Measurements from ENCODE around the gene ZNF407. TPM values are rescaled to one million over a fixed set of nuclear protein-coding genes. Genes with fewer than 3 reads are reported as not detected.

Gene ZNF407
- total RNA-seq, 1 experiment from 2014 or later = 5.3 TPM

DNA sequence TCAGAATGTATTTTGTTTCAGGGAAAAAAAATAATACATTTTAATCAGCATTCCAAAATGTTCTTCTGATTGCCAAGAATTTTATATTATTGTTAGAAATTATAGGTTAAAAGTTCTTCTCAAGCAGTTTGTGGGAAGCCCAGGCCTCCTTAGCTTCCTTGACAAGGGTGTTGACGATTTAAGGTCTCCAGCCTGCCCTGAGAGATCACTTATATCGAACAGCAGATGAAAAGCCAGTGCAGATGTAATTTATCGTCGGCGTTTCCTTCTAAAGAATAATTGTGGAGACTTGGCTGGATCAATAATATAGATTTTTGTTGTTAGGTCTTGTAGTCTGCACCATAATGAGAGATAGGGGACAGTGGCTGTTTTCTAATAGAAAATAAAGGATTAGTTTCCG is 280.6 kb downstream of the ZNF407 start:
- DNase-seq (ENCODE audit: low read depth) = no peak

DNA sequence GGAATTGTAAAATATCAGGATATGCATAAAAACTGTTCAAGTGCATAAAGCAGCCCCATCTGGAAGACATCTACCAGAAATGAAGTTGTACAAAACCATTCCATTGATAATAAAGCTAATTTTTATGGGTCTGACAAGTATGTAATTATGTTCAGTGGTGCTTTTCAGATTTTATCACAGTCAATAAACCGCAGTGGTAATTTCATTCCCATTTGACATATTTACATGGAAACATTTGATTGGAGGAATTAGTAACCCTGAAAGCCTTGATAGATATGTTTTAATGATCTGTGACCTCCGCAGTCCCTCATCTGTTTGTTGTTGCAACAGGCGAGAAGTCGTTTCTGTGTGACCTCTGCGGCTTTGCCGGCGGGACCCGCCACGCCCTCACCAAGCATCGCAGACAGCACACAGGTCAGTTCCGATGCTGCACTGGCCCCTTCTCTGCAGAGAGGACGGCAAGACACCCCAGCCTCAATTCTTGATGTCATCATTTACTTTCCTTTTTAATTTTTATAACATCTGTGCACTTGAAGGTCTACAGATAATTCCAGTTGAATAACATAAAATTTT is 283.1 kb downstream of the ZNF407 start:
- no peak for DNase-seq (ENCODE audit: low read depth)

DNA sequence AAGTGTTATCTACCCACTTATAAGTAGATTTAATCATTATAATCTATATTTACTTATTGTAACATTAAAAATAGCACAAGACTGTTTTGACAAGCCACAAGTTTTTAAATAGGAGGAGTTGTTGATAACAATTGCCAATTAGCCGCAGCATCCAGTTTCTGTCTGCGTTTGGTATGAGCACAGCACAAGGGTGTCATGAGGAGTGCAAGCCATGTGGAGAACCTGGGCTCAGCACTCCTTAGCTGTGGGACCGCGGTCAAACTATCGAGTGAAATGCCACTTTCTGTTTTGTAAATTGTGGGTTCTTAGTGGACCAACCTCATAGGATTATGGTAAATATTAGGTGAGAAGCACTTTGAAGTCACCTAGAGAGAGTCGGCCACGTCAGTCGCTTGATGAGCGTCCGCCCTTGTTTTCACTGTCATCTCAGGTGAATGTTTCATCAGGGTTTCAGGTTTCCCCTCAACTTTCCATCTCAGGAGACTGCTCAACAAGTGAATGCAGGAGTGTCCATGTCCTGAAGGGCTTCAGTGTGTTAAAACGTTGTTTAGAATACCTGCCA is 294.5 kb downstream of the ZNF407 start:
- no peak for DNase-seq (ENCODE audit: low read depth)

DNA sequence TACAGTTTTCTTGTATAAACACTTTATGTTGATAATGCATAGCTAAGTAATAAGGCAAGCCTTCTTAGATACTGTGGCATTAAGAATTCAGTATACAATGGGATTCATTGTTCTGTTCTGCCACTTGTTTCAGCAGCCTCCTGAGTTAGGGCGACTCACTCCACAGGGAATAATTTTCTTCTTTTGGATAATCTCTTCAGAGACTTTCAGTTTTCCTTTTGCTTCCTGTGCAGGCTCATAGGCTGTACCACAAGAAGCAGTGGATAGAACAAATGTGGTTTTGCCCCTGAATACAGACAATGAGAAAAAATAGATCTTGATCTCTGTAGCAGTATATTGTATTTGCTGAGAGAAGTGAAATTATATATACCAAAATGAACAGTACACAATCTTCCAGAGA is 298.0 kb downstream of the ZNF407 start:
- DNase-seq (ENCODE audit: low read depth) = peak; percentile 64

DNA sequence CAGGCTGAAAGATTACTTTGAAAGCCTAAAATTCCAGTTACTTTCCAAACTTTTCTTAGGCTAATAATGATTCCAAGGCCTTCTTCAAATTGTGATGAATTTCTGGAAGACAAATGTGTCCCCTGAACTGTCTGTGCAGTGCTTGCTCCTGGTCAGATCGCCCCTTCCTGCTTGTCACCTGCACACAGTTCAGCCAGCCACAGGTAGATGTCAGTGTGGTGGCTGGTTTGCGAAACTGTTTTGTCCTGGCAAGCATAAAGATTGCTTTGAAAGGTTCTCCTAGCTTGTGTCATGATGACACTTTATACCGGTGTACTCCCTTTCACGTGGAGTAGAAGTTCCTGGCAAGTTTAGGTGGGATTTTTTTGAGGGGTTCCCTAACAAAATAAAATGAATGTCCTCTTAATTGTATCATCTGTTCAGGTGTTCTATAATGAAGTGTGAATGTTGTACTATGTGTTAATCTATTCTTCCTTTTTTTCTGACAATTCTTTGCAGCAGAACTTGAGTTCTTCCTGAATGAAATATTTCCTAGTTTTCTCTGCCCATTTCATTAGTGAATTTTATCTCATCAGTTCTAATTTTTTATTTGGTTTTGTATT is 298.8 kb downstream of the ZNF407 start:
- no peak for DNase-seq (ENCODE audit: low read depth)

DNA sequence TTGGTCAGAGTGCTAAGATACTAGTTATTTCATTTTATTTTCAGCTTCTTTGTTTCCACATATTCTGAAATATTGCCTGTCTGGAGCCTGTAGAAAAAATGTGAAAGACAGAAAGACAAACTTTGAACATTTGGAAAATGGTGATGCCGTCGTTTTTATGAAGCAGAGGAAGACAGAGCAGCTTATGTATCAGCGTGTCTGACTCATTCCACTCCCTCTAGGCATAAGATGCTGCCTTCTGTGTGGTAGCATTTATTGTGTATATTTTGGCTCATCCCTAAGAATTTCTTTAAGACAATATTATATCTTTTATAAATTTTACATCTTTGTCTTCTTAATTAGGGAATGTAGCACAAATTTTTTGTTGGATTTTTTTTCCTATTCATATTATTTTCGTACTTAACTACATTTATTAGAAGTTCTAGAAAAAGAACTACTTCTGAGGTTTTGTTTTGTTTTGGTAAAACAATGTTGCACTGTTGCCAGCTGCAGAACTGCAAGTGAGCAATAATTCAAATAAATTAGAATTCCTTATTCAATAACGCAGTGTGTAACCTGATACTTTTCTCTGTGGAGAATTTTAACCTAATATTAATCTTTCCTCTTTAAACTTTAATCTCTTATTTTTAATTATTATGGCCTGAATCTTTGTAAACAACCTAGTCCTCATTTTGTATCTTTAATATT is 300.4 kb downstream of the ZNF407 start:
- peak; percentile 71 for DNase-seq (ENCODE audit: low read depth)

DNA sequence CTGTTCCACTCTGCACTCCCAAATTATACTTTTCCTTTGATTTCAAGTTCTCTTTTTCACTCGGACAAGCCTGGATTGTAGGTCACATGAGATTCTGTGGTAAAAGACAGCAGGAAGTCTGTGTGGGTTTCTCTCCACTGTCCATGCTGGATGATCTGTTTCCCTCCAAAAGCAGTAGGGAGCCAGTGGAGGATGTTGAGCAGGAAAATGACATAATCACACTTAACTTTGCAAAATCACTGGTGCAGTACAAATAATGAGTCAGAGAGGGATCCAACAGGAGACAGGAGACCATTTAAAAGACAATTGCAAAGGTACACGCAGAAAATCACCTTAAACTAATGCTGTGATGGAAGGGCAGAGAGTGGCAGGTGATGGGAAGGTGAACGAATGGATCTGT is 301.3 kb downstream of the ZNF407 start:
- DNase-seq (ENCODE audit: low read depth) = peak; percentile 73

DNA sequence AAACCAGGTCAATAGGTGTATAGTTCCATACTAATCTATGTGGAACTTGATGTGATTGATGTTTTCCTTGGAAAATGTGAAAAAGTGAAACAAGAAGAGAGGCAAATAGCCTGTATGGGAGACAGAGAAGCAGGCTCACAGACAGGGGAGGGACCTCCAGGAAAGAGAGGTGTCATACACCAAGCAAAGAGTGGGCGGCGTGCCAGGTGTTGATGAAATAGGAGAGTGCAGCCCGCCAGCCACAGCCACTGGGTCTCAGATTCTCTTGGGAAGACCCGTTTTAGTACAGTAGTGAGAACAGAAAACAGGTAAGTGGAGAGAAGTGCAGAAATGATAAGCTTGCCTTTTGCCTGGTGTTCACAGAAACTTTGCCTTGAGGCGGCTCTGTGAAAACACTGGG is 301.9 kb downstream of the ZNF407 start:
- DNase-seq (ENCODE audit: low read depth) = no peak

DNA sequence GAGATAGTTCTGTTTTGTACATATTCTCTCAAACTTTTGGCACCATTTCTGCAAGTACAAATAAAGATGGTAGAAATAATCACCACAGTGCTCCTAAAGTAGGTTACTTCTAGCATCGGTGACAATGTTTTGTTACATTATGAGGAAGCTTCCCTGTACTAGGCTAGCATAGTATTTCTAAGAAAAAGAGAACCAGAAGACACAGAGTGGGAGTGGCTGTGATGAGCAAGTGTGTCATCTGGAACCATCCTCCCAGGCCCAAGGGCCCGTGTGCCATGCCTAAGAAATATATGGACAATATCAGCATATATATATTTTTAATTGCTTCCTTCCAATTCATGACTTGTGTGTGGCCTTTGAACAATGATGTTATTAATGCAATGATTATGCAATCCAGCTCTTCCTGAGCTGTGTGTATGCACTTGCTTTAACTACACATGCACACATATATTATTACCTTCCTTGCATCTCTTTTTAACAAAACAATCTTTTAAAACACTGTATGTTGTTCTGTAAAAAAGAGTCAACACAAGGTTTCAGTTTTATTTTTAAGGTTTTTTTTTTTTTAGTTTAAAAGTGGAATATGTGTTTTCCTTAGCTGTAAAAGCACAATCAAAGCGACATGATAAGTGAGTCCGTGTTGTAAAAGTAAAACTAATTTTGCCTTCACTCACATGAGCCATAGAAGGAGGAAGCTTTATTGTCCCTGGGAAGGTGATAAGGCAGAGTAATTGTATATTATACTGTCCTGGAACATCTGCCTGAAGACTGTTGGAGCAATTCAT is 303.9 kb downstream of the ZNF407 start:
- DNase-seq (ENCODE audit: low read depth) = no peak

DNA sequence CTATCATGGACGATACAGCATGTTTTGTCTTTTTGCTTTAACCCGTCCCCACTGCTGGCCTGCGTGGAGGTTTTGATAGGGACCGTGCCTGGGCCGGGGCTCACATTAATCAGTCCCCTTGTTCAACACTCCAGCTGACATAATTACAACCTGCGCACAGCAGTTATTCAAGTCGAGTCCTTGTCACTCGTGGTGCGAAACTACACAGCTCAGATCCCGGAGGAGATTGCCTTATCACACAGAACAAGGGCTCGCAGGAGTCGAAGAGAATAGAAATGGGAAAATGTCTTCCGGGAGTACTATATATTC is 304.4 kb downstream of the ZNF407 start:
- DNase-seq (ENCODE audit: low read depth) = no peak

DNA sequence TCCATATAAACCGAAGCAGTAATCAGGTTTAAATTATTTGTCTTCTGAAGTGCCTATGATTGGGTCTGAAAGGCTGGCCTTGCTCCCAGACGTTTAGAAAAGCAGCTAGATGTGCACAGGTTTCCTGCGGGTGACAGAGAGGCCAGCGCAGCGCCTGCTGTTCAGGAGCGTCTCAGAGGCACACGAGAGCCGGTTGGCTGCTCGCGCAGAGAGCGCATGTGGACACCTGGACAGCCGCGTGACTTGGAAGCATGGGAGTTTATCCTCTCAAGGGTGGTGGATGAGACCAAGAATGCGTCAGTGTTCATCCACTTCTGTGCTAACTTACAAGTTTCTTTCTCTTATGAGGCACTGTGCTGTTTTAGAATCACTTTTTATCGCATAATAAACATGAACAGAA is 307.6 kb downstream of the ZNF407 start:
- no peak for DNase-seq (ENCODE audit: low read depth)

DNA sequence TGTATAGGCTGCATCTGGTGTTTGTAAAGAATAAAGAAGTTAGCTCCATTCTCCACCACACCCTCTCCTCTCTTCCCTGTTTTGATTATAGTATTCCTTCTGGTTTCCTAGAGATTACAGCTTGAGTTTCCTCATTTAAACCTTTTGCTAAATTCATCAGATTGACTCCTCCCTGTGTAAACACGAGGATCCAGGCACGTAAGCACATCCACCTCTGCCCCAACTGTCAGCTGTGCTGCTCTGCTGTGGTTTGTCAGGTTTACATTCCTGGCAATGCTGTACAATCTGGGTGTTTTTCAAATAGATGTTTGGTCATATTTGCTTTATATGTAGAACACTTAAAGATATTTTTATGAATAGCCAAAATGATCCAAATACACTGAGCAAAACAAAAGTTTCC is 308.5 kb downstream of the ZNF407 start:
- DNase-seq (ENCODE audit: low read depth) = no peak

DNA sequence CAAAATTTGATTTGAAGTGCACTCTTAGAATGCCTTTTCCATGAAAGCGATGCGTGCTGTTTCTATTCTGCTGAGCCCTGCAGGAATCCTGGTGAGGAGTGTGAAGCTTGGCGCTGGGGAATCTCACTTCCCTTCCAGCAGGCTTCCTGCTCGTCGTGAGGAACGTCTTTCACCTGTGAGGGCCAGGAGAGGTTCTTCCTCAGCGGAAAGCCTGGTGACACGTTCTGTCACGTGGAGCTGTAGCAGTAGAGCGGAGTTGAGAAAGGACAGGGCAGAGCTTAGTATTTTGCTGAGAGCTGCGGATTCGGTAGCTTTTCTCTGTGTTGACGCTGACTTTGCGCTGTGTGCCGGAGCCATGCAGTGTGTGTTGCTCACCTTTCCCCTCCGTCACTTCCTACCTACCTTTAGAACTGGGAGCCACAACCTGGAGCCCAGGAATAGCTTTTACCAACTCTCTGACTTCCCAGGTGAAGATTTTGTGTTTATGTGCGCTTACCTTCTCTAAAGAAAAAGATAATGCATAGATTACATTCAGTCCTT is 316.5 kb downstream of the ZNF407 start:
- no peak for DNase-seq (ENCODE audit: low read depth)

DNA sequence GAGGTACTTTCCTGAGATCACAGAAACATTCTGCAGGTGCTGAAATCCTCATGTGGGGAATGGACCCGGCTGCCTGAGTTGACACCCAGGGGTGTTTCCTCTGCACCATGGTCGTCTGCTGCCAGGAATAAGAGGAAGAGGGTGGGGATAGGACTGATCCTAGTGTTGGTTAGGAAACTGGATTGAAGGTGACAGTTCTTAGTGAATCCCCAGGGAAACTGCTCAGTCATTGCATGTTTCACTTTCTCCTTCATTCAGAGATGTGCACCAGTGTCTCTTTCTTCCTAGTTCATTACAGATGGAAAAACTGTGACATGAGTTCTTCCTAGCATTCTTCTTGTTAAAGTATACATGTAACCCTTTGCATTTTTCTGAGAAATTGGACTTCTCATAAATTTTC is 317.0 kb downstream of the ZNF407 start:
- no peak for DNase-seq (ENCODE audit: low read depth)

DNA sequence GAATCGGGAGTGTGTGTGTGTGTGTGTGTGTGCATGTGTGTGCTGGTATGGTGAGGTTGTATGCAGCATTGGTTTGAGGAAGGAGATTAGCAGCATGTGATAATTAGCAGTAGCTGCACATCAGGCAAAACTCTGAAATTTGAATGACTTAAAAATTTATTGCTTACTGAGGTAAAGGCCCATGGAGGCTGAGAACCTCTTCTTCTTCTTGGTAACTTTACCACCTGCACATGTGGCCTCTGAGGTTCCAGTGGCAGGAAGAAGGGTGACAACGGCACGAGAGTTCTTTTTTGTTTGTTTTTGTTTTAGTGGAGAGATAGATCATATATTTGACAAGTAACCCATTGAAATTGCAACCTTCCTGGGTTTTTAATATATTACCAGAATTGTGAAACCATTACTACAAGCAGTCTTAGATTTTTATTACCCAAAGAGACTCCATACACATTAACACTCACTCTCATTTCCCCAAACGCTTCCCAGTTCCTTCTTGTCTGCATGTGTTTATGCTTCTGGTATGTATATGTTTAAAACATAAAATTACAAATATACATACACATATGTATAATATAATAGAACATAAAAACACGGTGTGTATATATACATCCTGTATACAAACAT is 319.2 kb downstream of the ZNF407 start:
- no peak for DNase-seq (ENCODE audit: low read depth)

DNA sequence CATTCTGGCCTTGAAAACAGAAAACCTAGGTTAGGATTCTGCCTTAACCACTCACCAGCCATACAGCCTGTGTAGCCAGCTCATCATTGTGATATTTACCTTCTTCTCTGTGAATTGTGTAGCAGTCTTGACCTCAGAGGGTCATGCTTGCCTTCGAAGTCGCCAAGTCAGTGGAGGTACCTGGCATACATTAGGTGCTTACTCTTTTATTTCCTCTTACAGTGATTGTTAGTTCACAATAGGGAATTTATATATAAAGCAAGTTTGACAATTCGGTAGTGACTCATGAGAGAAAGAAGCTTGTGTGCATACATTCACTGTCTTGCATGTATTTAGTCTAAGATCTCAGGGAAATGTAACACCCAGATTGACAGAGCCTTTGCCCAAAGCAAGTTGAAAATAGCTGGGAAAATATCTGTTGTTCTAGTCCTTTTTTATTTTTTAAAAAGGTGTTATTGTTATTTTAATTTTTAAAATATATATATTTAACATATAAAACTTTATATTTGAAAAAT is 320.7 kb downstream of the ZNF407 start:
- no peak for DNase-seq (ENCODE audit: low read depth)

DNA sequence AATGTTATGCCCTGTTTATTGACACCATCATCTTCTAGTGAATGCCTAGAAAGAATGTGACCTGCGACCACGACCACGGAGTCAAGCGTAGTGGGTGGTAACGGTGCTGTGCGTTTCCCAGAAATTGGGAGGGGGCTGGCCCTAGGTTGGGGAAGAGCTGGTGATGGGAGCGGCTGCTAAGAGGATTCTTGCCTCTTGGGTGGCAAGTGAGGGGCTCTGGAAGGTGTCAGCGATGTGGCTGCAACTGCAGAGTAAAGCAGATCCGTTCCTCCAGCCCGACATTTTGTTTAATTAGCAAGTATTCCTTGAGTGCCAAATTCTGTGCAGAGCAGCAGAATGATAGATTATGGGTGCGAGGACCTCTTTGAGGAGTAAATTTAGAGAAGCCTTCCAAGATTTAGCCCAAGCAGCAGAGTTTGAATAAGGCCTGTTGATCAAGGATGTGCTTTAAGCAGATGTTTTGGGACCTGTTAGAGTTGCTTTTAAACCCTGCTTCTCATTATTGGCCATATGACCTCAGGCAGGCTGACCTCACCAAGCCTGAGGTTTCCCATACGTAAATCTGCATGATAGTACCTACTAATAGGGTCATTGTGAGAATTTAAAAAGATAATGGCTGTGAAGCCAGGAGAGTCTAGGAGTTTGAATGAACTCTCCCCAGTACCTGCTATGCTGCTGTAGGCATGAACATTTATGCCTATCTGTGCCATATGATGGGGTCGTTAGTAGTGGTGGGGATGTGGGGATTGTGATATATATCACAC is 323.6 kb downstream of the ZNF407 start:
- no peak for DNase-seq (ENCODE audit: low read depth)

DNA sequence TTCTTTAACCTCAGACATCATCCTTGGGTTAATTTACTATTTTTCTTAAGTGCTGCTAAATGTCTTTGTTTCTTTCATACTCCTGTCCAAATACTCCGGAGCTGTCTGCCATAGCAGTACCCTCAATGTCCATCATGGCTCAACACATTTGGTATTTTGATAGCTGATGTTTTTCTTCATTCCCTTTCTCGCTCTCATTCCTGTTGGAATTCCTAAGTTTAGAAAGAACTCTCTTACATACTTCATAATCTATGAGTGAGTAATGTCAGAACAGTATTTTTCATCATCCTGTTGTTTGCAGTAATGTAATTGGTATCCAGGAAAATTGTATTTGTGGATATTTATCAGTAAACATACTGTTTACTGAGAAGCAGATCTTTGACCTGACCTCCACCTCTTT is 328.4 kb downstream of the ZNF407 start:
- DNase-seq (ENCODE audit: low read depth) = no peak

DNA sequence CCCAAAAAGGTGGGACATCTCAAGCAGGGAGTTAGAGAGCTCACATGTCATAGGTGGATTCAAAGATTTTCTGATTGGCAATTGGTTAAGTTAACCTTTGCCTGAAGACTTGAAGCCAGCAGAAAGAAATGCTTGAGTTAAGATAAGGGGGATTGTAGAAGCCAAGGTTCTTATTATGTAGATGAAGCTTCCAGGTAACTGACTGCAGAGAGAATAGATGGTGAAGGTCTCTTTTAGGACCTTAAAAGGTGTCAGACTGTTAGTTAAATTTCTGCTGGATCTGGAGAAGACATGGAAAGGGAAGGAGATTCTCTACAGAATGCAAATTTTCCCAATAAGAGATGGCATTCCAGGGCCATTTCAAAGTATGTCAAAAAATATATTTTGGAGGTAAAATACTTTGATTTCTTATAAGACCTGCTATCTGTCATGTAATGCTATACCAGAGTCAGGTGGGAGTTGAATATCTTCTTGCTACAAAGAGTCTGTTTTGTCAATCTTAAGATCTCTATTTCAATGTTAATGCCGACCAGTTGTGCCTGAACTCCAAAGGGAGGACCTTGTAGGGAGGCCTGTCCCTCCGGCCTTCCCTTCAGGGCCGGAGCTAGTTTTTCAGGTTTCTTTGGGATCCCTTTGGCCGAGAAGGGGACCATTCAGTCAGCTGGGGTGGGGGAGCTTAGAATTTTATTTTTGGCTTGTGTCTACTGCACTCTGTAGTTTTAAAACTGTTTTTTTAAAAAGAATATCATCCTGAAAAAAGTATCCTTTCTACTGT is 330.7 kb downstream of the ZNF407 start:
- DNase-seq (ENCODE audit: low read depth) = no peak

DNA sequence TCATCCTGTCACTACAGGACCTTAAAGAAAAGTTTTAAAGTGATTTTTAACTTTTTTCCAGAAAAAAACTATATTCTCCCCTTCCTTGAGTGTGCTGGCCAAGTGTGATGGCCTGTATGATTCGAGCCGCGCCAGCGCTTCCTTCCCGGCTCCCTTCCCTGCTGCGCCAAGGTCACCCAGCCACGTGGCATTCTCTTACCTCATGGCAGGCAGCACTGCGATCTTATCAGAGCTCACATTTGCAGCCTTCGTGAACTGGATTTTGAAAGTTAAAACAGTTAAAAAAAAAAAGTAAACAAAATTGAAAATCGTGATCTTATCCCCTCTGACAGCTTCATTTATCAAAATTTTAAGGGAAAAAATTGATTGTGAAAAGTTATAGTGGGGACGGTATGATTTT is 331.4 kb downstream of the ZNF407 start:
- no peak for DNase-seq (ENCODE audit: low read depth)
